Kidney (tissue), 14 donors: ENCODE data around the gene KLHL29. TPM values are rescaled to one million over a fixed set of nuclear protein-coding genes. Genes with fewer than 3 reads are reported as not detected.

Source experiments
- DNase-seq, 5 donors: peaks; one replicate each; pipeline ENCODE4 v3.0.0-alpha.2; 2013 to 2020
- FAIRE-seq: peaks from 2 replicates; lab custom pipeline; 2012; peaks lifted over from hg19 to GRCh38; lab: Jason Lieb, UNC
- H3K27ac ChIP-seq, 2 donors: one replicate each; pipeline ENCODE4 v1.7.0; 2013; ENCODE audit warnings: low read depth in 2 of 2, low read length in 2 of 2, inconsistent platforms in 1 of 2
- H3K27me3 ChIP-seq: one replicate; pipeline ENCODE4 v1.7.1; 2013; ENCODE audit warnings: low read length, inconsistent platforms; ENCODE audit not compliant: control insufficient read depth, insufficient read depth
- H3K36me3 ChIP-seq, 3 donors: one replicate each; pipeline versions ENCODE4 v1.7.0 to v1.7.1; 2013; ENCODE audit warnings: low read length in 3 of 3, control low read depth in 1 of 3, inconsistent platforms in 1 of 3; ENCODE audit not compliant: insufficient read depth in 3 of 3, control insufficient read depth in 2 of 3
- H3K4me1 ChIP-seq, 3 donors: one replicate each; pipeline versions ENCODE4 v1.7.0 to v1.7.1; 2013; ENCODE audit warnings: low read length in 3 of 3, inconsistent platforms in 1 of 3, low read depth in 1 of 3; ENCODE audit not compliant: control insufficient read depth in 2 of 3, insufficient read depth in 2 of 3
- H3K4me3 ChIP-seq, 3 donors: one replicate each; pipeline versions ENCODE4 v1.7.0 to v1.8.1; 2013; ENCODE audit warnings: low read length in 3 of 3, control low read depth in 1 of 3, inconsistent platforms in 1 of 3
- H3K9ac ChIP-seq, 3 donors: one replicate each; pipeline versions ENCODE4 v1.7.0 to v1.7.1; 2013; ENCODE audit warnings: low read length in 3 of 3, control low read depth in 1 of 3, inconsistent platforms in 1 of 3
- H3K9me3 ChIP-seq, 3 donors: one replicate each; pipeline versions ENCODE4 v1.7.0 to v1.7.1; 2013; ENCODE audit warnings: low read length in 3 of 3, control low read depth in 1 of 3, inconsistent platforms in 1 of 3; ENCODE audit not compliant: control insufficient read depth in 2 of 3, insufficient read depth in 1 of 3
- CTCF ChIP-seq: IDR thresholded peaks from 3 replicates; pipeline ENCODE4 v1.5.1; 2012; ENCODE audit warnings: mild to moderate bottlenecking, moderate library complexity, borderline replicate concordance; ENCODE audit not compliant: insufficient read depth; ENCODE audit errors: extremely low read depth
- intact Hi-C: fragments of 100-400 bp; cut with DNase I; formaldehyde crosslinking; loops from one replicate; pipeline ENCODE4 v1.11.1; 2022
- polyA plus RNA-seq: library from polyadenylated mRNA; stranded (reverse); fragments of 350-450 nt; fragmentation: Illumina TruSeq; extraction: RNeasy Lipid Tissue Mini Kit (QIAGEN cat#74804); gene quantifications from one replicate; pipeline ENCODE4 v1.2.3, GENCODE V29; 2014; ENCODE audit warnings: low read depth, low replicate concordance; ENCODE audit not compliant: insufficient read depth
- total RNA-seq: library from RNA; stranded (reverse); fragmentation: NEBNext Ultra II Directional; extraction: Animal tissue kit (Norgen Biotek cat#: 25700); gene quantifications from one replicate; pipeline ENCODE4 v1.2.1, GENCODE V29; 2021
- donor health status: control.
- donor health status: control.
- donor health status: control.
- donor health status: control.
- donor health status: control.
- donor health status: DM: yes; HTN: yes; CAD: no.
- donor health status: Normal renal cell carcinoma (clear cell type).

KLHL29 gene
- total and polyA plus RNA-seq, 2 donors from 2014 or later = 1.5 to 10.5 TPM

GRCh38 chr2:23409248-23409647 lies 24.3 kb downstream of the KLHL29 start:
- intact Hi-C loops = no loop called here
- H3K36me3 ChIP-seq = no peaks in the 10 kb centered on the region
- no peak for FAIRE-seq

DNA sequence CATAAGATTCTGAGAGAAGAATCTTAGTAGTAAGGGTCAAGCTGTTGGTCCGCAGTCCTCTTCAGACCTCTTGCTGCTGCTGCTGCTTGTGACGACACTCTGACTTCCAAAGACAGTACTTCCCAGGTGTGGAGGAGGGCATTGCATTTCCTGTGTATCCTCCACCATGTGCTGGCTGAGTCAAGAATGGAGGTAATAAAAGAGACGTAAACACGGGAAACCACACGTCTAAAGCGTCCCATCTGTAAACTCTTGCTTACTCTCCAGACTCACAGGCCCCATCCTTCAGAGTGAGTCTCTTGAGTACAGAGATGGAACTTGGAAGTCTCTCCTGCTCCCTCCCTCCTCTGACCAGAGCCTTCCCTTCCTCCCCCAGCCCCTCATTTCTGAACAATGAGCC lies 25.6 kb downstream of the KLHL29 start:
- intact Hi-C loops = no loop called here

More at GRCh38 chr2:23409248-23409647, 24.3 kb downstream of the KLHL29 start:
- no peak for TF ChIP-seq CTCF
- Histone ChIP-seq H3K9me3 (no peaks in the 10 kb centered on the region), H3K9ac (no peak overlapping the region), H3K4me1 (peaks cover 0 to under 1% (median 0%) of the 10 kb centered on the region in 3 donors), H3K4me3 (no peak overlapping the region), H3K27me3 (no peaks in the 10 kb centered on the region), H3K27ac (no peak overlapping the region)
- DNase-seq = no peak

GRCh38 chr2:23411752-23412431 lies 26.9 kb downstream of the KLHL29 start:
- H3K4me3 ChIP-seq = no peak overlapping the region
- no peaks in the 10 kb centered on the region for H3K36me3 ChIP-seq
- intact Hi-C loops = no loop called here
- H3K27me3 ChIP-seq = no peaks in the 10 kb centered on the region
- H3K4me1 ChIP-seq = no peaks in the 10 kb centered on the region
- no peak for DNase-seq
- FAIRE-seq = no peak
- H3K9ac ChIP-seq = no peak overlapping the region
- no peaks in the 10 kb centered on the region for H3K9me3 ChIP-seq
- no peak for TF ChIP-seq CTCF
- no peak overlapping the region for H3K27ac ChIP-seq

More for the DNA sequence above, 25.6 kb downstream of the KLHL29 start:
- DNase-seq (no peak), FAIRE-seq (no peak)
- Histone ChIP-seq H3K4me3 (no peak overlapping the region), H3K9ac (no peak overlapping the region), H3K27ac (no peak overlapping the region), H3K9me3 (no peaks in the 10 kb centered on the region), H3K4me1 (no peaks in the 10 kb centered on the region), H3K36me3 (no peaks in the 10 kb centered on the region), H3K27me3 (no peaks in the 10 kb centered on the region)
- no peak for TF ChIP-seq CTCF
